Measurements from ENCODE around the gene PSKH1. TPM values are rescaled to one million over a fixed set of nuclear protein-coding genes. Genes with fewer than 3 reads are reported as not detected.

Gene PSKH1
- total and polyA plus RNA-seq, 10 of the 15 experiments (the other 5 are each of a cell fraction or from before 2014, with no cell fraction given): 0.63 to 20.4 (median 7.8) TPM

- no peak for TF ChIP-seq ATF3 (IDR thresholded peaks at IDR 0.05; ENCODE audit: borderline replicate concordance, extremely low read depth, low read depth, low read length)
Measured at GRCh38 chr16:67931712-67932461, 38.8 kb downstream of the PSKH1 start, which contains the start of gene CTRL (continued).

DNA sequence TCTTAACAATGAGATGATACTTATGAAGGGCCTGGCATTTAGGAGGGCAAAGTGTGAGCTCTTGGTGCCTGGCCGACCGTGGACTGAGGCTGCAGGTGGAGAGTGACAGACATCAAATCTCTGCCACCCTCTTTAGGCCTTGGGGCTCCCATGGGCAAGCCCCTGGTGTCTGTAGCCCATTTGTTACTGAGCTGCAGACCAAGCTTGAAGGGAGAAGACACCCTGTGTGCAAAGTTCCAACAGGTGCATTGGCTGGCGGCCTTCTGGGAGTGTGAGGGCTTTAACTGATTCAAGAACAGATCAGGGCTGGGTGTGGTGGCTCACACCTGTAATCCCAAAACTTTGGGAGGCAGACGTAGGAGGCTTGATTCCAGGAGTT lies 39.4 kb downstream of the PSKH1 start:
- ATAC-seq (no peak), DNase-seq (ENCODE audit: low read depth, low spot score) (no peak), FAIRE-seq (no peak)
- H3K4me2 ChIP-seq (ENCODE audit: control insufficient read depth, insufficient read depth): no peak overlapping the region
- H3K4me3 ChIP-seq: no peak overlapping the region
- in situ Hi-C loops (cut with MboI): no loop called here
- ChIA-PET POLR2A (interaction anchor here (0.6 kb wide), 1 partner anchor 232 kb away, joined by 7 read pairs; no protein-coding TSS in a partner anchor), SMC1A (ENCODE audit: uncharacterized antibody, unreplicated experiment) (no interaction called here), CTCF (interaction anchor here (1.0 to 2.4 kb wide), 2 partner anchors 116 to 260 kb away, joined by 3 to 10 read pairs; no protein-coding TSS in a partner anchor), RAD21 (ENCODE audit: unreplicated experiment) (no interaction called here)
- H3K27me3 ChIP-seq (replicated peaks in 1 of 2; ENCODE audit: control insufficient read depth in 2 of 2, insufficient read depth in 2 of 2, low read length in 1 of 2): no peaks in the 10 kb centered on the region
- BruUV-seq (replicated peaks): no TSS peak
- no peaks in the 10 kb centered on the region for H3K9me3 ChIP-seq (replicated peaks; ENCODE audit: control insufficient read depth, insufficient read depth, low read length)
- no peak overlapping the region for H2AFZ ChIP-seq (ENCODE audit: control insufficient read depth, low read depth, low read length)
- H3K4me1 ChIP-seq (ENCODE audit: control insufficient read depth, insufficient read depth, low read length): peaks cover 5% of the 10 kb centered on the region
- H3K36me3 ChIP-seq (ENCODE audit: control insufficient read depth in 2 of 2, insufficient read depth in 2 of 2, low read length in 1 of 2): peaks cover 21 to 36% of the 10 kb centered on the region in 2 experiments
- no peak overlapping the region for H3K9ac ChIP-seq (ENCODE audit: control insufficient read depth, insufficient read depth, low read length)
- H3K27ac ChIP-seq (ENCODE audit: control insufficient read depth, insufficient read depth): no peak overlapping the region
- H4K20me1 ChIP-seq (ENCODE audit: control insufficient read depth, insufficient read depth): no peaks in the 10 kb centered on the region
- TF ChIP-seq SMC3 (IDR thresholded peaks at IDR 0.05; ENCODE audit: borderline replicate concordance, low read length) (no peak), PML (IDR thresholded peaks at IDR 0.05; ENCODE audit: low read length) (no peak), SMAD5 (IDR thresholded peaks at IDR 0.05; ENCODE audit: low read depth) (no peak), EED (IDR thresholded peaks at IDR 0.05; ENCODE audit: low read depth) (no peak), RFX5 (IDR thresholded peaks at IDR 0.05; ENCODE audit: low read depth, low read length) (no peak), DPF2 (IDR thresholded peaks at IDR 0.05) (no peak), FOXK2 (IDR thresholded peaks at IDR 0.05) (no peak), MXI1 (IDR thresholded peaks at IDR 0.05; ENCODE audit: low read depth, low read length) (no peak), HSF1 (IDR thresholded peaks at IDR 0.05; ENCODE audit: low read depth, low read length) (no peak), MTA2 (IDR thresholded peaks at IDR 0.05; ENCODE audit: low read depth) (no peak)
- TF ChIP-seq, protein P1, sequence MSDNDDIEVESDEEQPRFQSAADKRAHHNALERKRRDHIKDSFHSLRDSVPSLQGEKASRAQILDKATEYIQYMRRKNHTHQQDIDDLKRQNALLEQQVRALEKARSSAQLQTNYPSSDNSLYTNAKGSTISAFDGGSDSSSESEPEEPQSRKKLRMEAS (IDR thresholded peaks at IDR 0.05; ENCODE audit: low read depth, low read length): no peak
- WGBS (ENCODE audit: insufficient coverage, insufficient replicate concordance, low lambda C conversion rate, missing lambda C conversion rate): 96% methylated on average over 4 of the region's 4 CpGs
- H3K79me2 ChIP-seq (ENCODE audit: control insufficient read depth, insufficient read depth, low read length): peaks cover 28% of the 10 kb centered on the region
- intact Hi-C loops (cut with micrococcal nuclease; ENCODE audit: unreplicated experiment): no loop called here
